Nephron progenitor cell (in vitro differentiated cells): Measurements from ENCODE around the gene PLXNA1.

ENCODE experiments used
- DNase-seq: peaks from one replicate; pipeline ENCODE4 v3.0.0; 2021
- H3K27ac Mint-ChIP-seq: 2 replicates; pipeline ENCODE4 v1.8.0; 2021; ENCODE audit warnings: mild to moderate bottlenecking, moderate library complexity, mixed read lengths
- H3K27me3 Mint-ChIP-seq: 2 replicates; pipeline ENCODE4 v1.8.0; 2021; ENCODE audit warnings: mild to moderate bottlenecking, low read depth, mixed read lengths; ENCODE audit not compliant: poor library complexity
- H3K36me3 Mint-ChIP-seq: 2 replicates; pipeline ENCODE4 v1.8.0; 2021; ENCODE audit warnings: low read depth, mixed read lengths
- H3K4me1 Mint-ChIP-seq: 2 replicates; pipeline ENCODE4 v1.8.0; 2021; ENCODE audit warnings: mixed read lengths
- H3K4me3 Mint-ChIP-seq: 2 replicates; pipeline ENCODE4 v1.8.0; 2021; ENCODE audit warnings: mild to moderate bottlenecking, moderate library complexity, mixed read lengths
- H3K9me3 Mint-ChIP-seq: 2 replicates; pipeline ENCODE4 v1.8.0; 2021; ENCODE audit warnings: mild to moderate bottlenecking, moderate library complexity, mixed read lengths
- TF ChIP-seq, protein P1 (sequence below): fragments of 200-600 bp; sonication (generic); IDR thresholded peaks from 2 replicates; pipeline ENCODE4 v1.5.0; 2021; ENCODE audit warnings: antibody characterized with exemption

The PLXNA1 gene

DNA sequence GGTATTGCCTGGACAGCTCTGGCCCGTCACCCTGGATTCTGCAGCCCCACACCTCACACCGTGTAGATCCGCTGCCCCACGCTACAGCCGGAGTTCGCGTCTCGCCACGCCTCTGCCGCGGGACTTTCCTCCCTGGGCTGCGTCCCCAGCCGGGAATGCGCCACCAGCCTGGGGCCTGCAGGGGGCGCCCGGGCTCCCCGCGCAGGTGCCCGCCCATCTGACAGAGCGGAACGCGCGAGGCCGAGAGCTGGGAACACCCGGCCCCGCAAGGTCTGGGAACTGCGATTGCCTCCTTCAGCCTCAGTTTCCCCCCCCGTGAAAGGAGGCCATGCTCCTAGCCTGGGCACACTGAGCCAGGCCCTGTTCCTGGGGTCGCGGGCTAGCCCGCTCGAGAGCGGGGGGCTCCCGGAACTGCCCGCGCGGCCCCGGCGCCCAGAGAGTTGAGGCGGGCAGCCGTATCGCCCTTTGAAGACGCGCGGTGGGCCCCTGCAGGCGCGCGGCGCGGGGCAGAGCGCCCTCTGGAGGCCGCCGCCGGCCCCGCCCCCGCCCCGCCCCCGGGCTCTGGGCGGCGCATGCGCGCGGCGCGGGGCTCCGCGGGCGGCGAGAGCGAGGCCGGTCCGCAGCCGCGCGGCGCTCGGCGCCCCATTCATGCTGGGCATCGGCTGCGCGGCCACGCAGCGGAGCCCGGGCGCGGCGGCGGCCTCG lies at the start of gene PLXNA1:
PLXNA1 (plus strand) TSS at position 645 of the 705 bp plus-strand sequence. CDS start 5,479 bp downstream, outside the sequence.
- H3K4me3 Mint-ChIP-seq = peak within 1 kb of the TSS; percentile 72
- H3K4me1 Mint-ChIP-seq = peaks cover 19% of the 10 kb centered on the region
- peak; percentile 75 for DNase-seq
- no peak within 1 kb of the TSS for H3K27ac Mint-ChIP-seq
- no peaks in the 10 kb centered on the region for H3K36me3 Mint-ChIP-seq
- no peaks in the 10 kb centered on the region for H3K9me3 Mint-ChIP-seq
- H3K27me3 Mint-ChIP-seq = peaks cover 51% of the 10 kb centered on the region
- TF ChIP-seq, protein P1, sequence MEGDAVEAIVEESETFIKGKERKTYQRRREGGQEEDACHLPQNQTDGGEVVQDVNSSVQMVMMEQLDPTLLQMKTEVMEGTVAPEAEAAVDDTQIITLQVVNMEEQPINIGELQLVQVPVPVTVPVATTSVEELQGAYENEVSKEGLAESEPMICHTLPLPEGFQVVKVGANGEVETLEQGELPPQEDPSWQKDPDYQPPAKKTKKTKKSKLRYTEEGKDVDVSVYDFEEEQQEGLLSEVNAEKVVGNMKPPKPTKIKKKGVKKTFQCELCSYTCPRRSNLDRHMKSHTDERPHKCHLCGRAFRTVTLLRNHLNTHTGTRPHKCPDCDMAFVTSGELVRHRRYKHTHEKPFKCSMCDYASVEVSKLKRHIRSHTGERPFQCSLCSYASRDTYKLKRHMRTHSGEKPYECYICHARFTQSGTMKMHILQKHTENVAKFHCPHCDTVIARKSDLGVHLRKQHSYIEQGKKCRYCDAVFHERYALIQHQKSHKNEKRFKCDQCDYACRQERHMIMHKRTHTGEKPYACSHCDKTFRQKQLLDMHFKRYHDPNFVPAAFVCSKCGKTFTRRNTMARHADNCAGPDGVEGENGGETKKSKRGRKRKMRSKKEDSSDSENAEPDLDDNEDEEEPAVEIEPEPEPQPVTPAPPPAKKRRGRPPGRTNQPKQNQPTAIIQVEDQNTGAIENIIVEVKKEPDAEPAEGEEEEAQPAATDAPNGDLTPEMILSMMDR = peak; percentile 90

- peak; percentile 44 for DNase-seq
- Mint-ChIP-seq H3K36me3 (no peaks in the 10 kb centered on the region), H3K4me1 (peaks cover 69% of the 10 kb centered on the region), H3K4me3 (peak overlapping the region; percentile 39), H3K27me3 (peaks cover 19% of the 10 kb centered on the region), H3K27ac (peak overlapping the region; percentile 3), H3K9me3 (no peaks in the 10 kb centered on the region)
- TF ChIP-seq, protein P1 = no peak
Observed at GRCh38 chr3:126934031-126934531, 48.8 kb upstream of the PLXNA1 start.

DNA sequence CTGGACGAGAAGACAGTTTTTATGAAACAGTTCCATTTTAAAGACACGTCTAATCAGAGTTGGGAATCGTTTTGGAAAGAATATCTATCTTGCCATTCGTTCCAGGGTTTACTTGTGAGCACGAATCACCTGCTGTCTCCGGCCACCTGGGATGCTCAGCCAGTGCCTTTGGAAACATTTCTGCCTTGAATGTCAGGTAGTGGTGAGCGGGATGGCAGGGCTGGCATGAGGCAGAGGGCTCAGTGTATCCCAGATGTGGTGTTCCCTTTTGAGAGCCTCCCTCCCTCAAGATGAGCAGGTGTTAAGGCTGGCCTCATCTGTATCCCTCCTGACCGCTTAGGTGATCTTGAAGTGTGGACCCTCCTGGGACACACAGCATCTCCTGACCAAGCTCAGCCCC lies 47.9 kb upstream of the PLXNA1 start:
- Mint-ChIP-seq H3K27me3 (peaks cover 17% of the 10 kb centered on the region), H3K36me3 (no peaks in the 10 kb centered on the region), H3K4me3 (no peak overlapping the region), H3K27ac (no peak overlapping the region), H3K9me3 (no peaks in the 10 kb centered on the region), H3K4me1 (peaks cover 72% of the 10 kb centered on the region)
- TF ChIP-seq, protein P1 = no peak
- no peak for DNase-seq

GRCh38 chr3:126935756-126936509 lies 47.0 kb upstream of the PLXNA1 start:
- H3K4me3 Mint-ChIP-seq = no peak overlapping the region
- no peak overlapping the region for H3K27ac Mint-ChIP-seq
- H3K4me1 Mint-ChIP-seq = peaks cover 68% of the 10 kb centered on the region
- no peaks in the 10 kb centered on the region for H3K9me3 Mint-ChIP-seq
- no peak for DNase-seq
- TF ChIP-seq, protein P1 = no peak
- H3K36me3 Mint-ChIP-seq = no peaks in the 10 kb centered on the region
- H3K27me3 Mint-ChIP-seq = peaks cover 12% of the 10 kb centered on the region

DNA sequence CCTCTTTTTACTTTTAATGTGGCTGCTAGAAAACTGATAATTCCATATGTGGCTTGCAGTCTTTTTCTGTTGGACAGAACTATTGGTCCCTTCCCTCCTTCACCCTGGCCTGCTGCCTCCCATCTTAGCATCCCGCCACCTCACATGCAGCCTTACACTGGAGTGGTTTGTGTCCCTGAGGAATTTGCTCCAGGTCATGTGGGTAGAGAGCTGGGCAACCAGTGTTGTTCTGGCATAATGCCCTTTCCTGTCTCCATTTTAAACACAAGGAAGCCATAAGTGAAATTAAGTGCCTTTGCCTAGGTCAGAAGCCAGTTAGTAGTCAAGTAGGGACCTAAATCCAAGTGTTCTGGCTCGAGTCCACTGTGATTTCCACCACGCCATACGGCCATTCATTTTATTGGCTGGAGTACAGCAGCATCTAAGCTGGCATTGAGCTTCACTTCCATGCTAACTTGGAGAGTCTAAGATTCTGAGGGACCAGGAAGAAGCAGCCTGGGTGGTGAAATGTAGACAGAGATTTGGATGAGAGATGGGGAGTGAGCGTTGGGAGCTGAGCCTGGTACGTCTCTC lies 46.0 kb upstream of the PLXNA1 start:
- Mint-ChIP-seq H3K9me3 (no peaks in the 10 kb centered on the region), H3K4me3 (no peak overlapping the region), H3K27ac (peak overlapping the region; percentile 12), H3K36me3 (no peaks in the 10 kb centered on the region), H3K27me3 (peaks cover 12% of the 10 kb centered on the region), H3K4me1 (peaks cover 58% of the 10 kb centered on the region)
- TF ChIP-seq, protein P1 = no peak
- no peak for DNase-seq
